ENCODE data around the gene AGTPBP1. TPM values are rescaled to one million over a fixed set of nuclear protein-coding genes. Genes with fewer than 3 reads are reported as not detected.
A peak's percentile ranks its signal among the peaks of the same experiment; 100 is the strongest.

The AGTPBP1 gene
- total and polyA plus RNA-seq, 2 donors from 2014 or later: 4.1 to 25.8 TPM

DNA sequence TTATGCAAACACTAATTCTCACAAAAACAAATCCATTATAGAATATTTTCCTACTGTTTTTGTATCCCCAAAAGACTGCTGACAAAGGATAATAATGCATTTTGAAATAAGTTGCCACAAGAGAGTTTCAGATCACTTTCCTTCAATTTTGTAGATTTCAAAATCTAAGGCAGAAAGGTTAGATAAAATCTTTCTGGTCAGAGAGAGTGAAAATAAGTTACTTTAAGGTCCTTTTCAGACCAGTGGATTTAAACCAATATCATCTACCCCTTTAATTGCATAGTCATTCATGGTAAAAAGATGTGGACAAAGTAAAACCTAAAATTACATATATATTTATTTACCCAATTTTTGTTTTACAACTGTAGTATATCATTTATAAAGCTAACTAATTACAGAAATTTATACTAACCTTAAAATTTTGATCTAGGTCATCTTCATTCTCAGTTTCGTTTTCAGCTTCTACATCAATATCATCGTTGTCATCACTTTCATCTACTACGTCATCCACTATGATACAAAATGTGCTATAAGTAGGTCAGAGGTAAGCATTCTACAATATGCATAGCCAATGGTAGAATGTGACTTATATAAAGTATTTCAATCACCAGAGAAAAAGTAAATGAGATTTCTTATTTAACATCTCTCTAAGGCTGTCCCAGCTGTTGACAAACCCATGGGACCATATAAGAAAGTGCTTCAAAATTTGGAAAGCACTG lies 95.7 kb downstream of the AGTPBP1 start:
- no peak overlapping the region for H3K9ac ChIP-seq (ENCODE audit: low read length in 3 of 3)
- H3K4me3 ChIP-seq (ENCODE audit: low read length in 3 of 3): no peak overlapping the region
- no peaks in the 10 kb centered on the region for H3K36me3 ChIP-seq (ENCODE audit: control insufficient read depth in 2 of 3, insufficient read depth in 3 of 3, low read length in 3 of 3)
- FAIRE-seq: no peak
- no peak overlapping the region for H3K27ac ChIP-seq (ENCODE audit: low read depth in 2 of 2, low read length in 2 of 2)
- TF ChIP-seq, protein P1, sequence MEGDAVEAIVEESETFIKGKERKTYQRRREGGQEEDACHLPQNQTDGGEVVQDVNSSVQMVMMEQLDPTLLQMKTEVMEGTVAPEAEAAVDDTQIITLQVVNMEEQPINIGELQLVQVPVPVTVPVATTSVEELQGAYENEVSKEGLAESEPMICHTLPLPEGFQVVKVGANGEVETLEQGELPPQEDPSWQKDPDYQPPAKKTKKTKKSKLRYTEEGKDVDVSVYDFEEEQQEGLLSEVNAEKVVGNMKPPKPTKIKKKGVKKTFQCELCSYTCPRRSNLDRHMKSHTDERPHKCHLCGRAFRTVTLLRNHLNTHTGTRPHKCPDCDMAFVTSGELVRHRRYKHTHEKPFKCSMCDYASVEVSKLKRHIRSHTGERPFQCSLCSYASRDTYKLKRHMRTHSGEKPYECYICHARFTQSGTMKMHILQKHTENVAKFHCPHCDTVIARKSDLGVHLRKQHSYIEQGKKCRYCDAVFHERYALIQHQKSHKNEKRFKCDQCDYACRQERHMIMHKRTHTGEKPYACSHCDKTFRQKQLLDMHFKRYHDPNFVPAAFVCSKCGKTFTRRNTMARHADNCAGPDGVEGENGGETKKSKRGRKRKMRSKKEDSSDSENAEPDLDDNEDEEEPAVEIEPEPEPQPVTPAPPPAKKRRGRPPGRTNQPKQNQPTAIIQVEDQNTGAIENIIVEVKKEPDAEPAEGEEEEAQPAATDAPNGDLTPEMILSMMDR (IDR thresholded peaks at IDR 0.05; ENCODE audit: borderline replicate concordance, extremely low read depth, insufficient read depth): no peak
- H3K4me1 ChIP-seq (ENCODE audit: control insufficient read depth in 2 of 3, insufficient read depth in 2 of 3, low read depth in 1 of 3, low read length in 3 of 3): no peaks in the 10 kb centered on the region
- intact Hi-C loops (cut with DNase I): no loop called here
- no peaks in the 10 kb centered on the region for H3K27me3 ChIP-seq (ENCODE audit: control insufficient read depth, insufficient read depth, low read length)
- no peak for DNase-seq
- no peaks in the 10 kb centered on the region for H3K9me3 ChIP-seq (ENCODE audit: control insufficient read depth in 2 of 3, insufficient read depth in 1 of 3, low read length in 3 of 3)

DNA sequence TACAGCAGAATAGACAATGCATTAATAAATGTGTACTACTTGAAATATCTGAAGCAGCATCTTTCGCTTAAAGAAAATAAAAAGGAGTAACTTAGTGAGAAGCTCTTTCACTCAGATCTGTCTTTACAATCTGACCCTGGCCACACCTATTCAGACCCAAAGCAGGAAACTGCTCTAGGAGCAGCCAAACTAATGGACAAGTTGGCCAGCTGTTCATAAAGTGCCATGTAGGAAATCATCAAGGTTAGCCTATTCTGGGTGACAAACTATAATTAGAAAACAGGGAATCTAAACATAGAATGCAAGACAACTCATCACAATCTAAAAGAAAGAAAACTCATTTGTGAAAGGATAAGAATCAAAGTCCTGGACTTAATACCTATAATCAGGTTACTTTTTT lies 101.3 kb downstream of the AGTPBP1 start:
- Histone ChIP-seq H3K9ac (ENCODE audit: low read length in 3 of 3) (no peak overlapping the region), H3K4me3 (ENCODE audit: low read length in 3 of 3) (no peak overlapping the region), H3K4me1 (ENCODE audit: control insufficient read depth in 2 of 3, insufficient read depth in 2 of 3, low read depth in 1 of 3, low read length in 3 of 3) (no peaks in the 10 kb centered on the region), H3K27ac (ENCODE audit: low read depth in 2 of 2, low read length in 2 of 2) (no peak overlapping the region), H3K9me3 (ENCODE audit: control insufficient read depth in 2 of 3, insufficient read depth in 1 of 3, low read length in 3 of 3) (no peaks in the 10 kb centered on the region), H3K27me3 (ENCODE audit: control insufficient read depth, insufficient read depth, low read length) (no peaks in the 10 kb centered on the region), H3K36me3 (ENCODE audit: control insufficient read depth in 2 of 3, insufficient read depth in 3 of 3, low read length in 3 of 3) (no peaks in the 10 kb centered on the region)
- DNase-seq (peak in 1 of 5 donors; percentile 1), FAIRE-seq (no peak)
- intact Hi-C loops (cut with DNase I): no loop called here
- TF ChIP-seq, protein P1 (IDR thresholded peaks at IDR 0.05; ENCODE audit: borderline replicate concordance, extremely low read depth, insufficient read depth): no peak

DNA sequence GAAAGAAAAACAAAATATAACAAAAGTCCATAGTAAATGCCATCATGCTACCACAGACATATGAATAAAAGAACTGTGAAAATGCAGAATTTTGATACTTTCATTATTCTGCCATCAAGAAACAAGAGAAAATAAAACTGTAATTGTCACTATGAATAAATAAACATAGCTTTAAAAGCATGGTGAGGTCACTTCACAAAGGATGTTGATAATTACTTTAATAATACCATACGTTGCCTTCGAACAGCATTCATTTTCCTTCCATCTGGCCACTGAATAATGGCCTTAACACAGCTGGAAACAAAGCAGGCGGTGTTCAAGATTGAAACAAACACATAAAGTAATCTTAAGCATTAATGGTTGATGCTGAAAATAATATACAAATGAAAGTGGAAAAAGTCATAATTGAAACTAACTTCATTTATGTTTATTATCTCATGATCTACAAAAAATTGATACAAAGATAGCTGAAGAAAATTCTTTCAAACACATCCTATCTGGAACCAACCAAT lies 102.0 kb downstream of the AGTPBP1 start:
- Histone ChIP-seq H3K9ac (ENCODE audit: low read length in 3 of 3) (no peak overlapping the region), H3K27ac (ENCODE audit: low read depth in 2 of 2, low read length in 2 of 2) (no peak overlapping the region), H3K9me3 (ENCODE audit: control insufficient read depth in 2 of 3, insufficient read depth in 1 of 3, low read length in 3 of 3) (no peaks in the 10 kb centered on the region), H3K36me3 (ENCODE audit: control insufficient read depth in 2 of 3, insufficient read depth in 3 of 3, low read length in 3 of 3) (no peaks in the 10 kb centered on the region), H3K4me1 (ENCODE audit: control insufficient read depth in 2 of 3, insufficient read depth in 2 of 3, low read depth in 1 of 3, low read length in 3 of 3) (no peaks in the 10 kb centered on the region), H3K4me3 (ENCODE audit: low read length in 3 of 3) (no peak overlapping the region), H3K27me3 (ENCODE audit: control insufficient read depth, insufficient read depth, low read length) (no peaks in the 10 kb centered on the region)
- FAIRE-seq (no peak), DNase-seq (no peak)
- intact Hi-C loops (cut with DNase I): no loop called here
- TF ChIP-seq, protein P1 (IDR thresholded peaks at IDR 0.05; ENCODE audit: borderline replicate concordance, extremely low read depth, insufficient read depth): no peak
